ENCODE data around the gene PPP1R16B. TPM values are rescaled to one million over a fixed set of nuclear protein-coding genes. Genes with fewer than 3 reads are reported as not detected.

The PPP1R16B gene
- total RNA-seq, 1 donor from 2014 or later = 13.0 TPM

GRCh38 chr20:38915355-38915754, 109.9 kb downstream of the PPP1R16B start:
- H3K27me3 ChIP-seq (ENCODE audit: low read depth) = no peaks in the 10 kb centered on the region
- intact Hi-C loops (cut with DNase I) = no loop called here
- peaks cover 20% of the 10 kb centered on the region for H3K36me3 ChIP-seq
- DNase-seq = no peak
- no peaks in the 10 kb centered on the region for H3K9me3 ChIP-seq
- no peaks in the 10 kb centered on the region for H3K4me1 ChIP-seq
- no peak overlapping the region for H3K4me3 ChIP-seq
- TF ChIP-seq, protein P1, sequence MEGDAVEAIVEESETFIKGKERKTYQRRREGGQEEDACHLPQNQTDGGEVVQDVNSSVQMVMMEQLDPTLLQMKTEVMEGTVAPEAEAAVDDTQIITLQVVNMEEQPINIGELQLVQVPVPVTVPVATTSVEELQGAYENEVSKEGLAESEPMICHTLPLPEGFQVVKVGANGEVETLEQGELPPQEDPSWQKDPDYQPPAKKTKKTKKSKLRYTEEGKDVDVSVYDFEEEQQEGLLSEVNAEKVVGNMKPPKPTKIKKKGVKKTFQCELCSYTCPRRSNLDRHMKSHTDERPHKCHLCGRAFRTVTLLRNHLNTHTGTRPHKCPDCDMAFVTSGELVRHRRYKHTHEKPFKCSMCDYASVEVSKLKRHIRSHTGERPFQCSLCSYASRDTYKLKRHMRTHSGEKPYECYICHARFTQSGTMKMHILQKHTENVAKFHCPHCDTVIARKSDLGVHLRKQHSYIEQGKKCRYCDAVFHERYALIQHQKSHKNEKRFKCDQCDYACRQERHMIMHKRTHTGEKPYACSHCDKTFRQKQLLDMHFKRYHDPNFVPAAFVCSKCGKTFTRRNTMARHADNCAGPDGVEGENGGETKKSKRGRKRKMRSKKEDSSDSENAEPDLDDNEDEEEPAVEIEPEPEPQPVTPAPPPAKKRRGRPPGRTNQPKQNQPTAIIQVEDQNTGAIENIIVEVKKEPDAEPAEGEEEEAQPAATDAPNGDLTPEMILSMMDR (IDR thresholded peaks at IDR 0.05) = no peak
- no peak overlapping the region for H3K27ac ChIP-seq
- ATAC-seq = no peak

GRCh38 chr20:38917657-38918056, 112.2 kb downstream of the PPP1R16B start:
- TF ChIP-seq, protein P1 (IDR thresholded peaks at IDR 0.05) = no peak
- Histone ChIP-seq H3K4me3 (no peak overlapping the region), H3K36me3 (peaks cover 20% of the 10 kb centered on the region), H3K4me1 (no peaks in the 10 kb centered on the region), H3K27me3 (ENCODE audit: low read depth) (no peaks in the 10 kb centered on the region), H3K9me3 (no peaks in the 10 kb centered on the region), H3K27ac (no peak overlapping the region)
- intact Hi-C loops (cut with DNase I) = no loop called here
- DNase-seq (no peak), ATAC-seq (no peak)

DNA sequence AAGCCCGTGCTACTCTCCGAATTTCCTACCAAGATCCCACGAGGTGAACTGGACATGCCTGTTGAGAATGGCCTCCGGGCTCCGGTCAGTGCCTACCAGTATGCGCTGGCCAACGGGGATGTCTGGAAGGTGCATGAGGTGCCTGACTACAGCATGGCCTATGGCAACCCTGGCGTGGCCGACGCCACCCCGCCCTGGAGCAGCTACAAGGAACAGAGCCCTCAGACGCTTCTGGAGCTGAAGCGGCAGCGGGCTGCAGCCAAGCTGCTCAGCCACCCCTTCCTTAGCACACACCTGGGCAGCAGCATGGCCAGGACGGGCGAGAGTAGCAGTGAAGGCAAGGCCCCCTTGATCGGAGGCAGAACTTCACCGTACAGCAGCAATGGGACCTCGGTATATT, 112.7 kb downstream of the PPP1R16B start:
- TF ChIP-seq, protein P1 (IDR thresholded peaks at IDR 0.05) = no peak
- H3K9me3 ChIP-seq = no peaks in the 10 kb centered on the region
- no peaks in the 10 kb centered on the region for H3K4me1 ChIP-seq
- peaks cover 20% of the 10 kb centered on the region for H3K36me3 ChIP-seq
- H3K27ac ChIP-seq = no peak overlapping the region
- intact Hi-C loops (cut with DNase I) = no loop called here
- H3K27me3 ChIP-seq (ENCODE audit: low read depth) = no peaks in the 10 kb centered on the region
- no peak overlapping the region for H3K4me3 ChIP-seq
- ATAC-seq (no peak), DNase-seq (no peak)

DNA sequence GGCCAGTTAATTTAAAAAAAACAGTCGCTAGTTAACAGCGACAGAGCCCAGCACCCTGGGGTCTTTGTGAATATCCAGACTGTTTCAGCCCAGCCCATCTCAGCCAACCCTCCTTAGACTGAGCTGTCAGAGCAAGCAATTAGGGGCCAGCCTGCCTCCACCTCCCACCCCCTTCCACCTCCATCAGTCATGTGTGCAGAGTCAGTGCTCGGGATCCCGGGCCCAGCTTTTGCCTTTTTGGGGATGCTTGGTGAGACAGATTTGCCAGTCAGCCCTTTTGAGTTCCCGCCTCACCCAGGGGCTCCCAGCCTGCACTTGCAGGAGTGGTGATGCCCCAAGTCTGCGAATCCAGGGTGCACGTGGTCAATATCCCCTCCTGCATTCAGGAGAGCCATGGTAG, 114.2 kb downstream of the PPP1R16B start:
- Histone ChIP-seq H3K9me3 (no peaks in the 10 kb centered on the region), H3K4me1 (no peaks in the 10 kb centered on the region), H3K36me3 (peaks cover 20% of the 10 kb centered on the region), H3K4me3 (no peak overlapping the region), H3K27ac (no peak overlapping the region), H3K27me3 (ENCODE audit: low read depth) (no peaks in the 10 kb centered on the region)
- no peak for DNase-seq
- intact Hi-C loops (cut with DNase I) = no loop called here
- TF ChIP-seq, protein P1 (IDR thresholded peaks at IDR 0.05) = no peak
- no peak for ATAC-seq

DNA sequence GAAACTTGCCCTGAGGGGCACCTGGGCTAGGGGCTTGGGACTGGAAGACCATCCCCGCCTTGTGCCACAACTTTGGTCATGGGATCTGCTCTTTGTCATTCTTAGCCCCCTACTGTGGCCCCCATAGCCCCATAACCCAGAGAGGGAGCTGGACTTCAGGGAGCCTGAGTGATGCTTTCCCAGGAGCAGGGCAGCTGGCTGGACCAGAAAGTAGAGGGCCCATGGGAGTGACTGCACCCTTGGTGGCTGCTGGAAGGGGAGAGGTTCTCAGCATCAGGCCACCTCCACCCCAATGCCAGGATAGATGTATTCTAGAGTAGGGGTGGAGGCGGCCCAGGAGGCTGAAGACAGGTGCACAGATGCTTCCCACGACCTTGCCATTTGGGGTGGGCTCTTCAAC, 114.9 kb downstream of the PPP1R16B start:
- TF ChIP-seq, protein P1 (IDR thresholded peaks at IDR 0.05) = no peak

GRCh38 chr20:38920851-38921250, 115.4 kb downstream of the PPP1R16B start:
- H3K36me3 ChIP-seq = peaks cover 20% of the 10 kb centered on the region
- H3K27ac ChIP-seq = no peak overlapping the region
- no peak for DNase-seq
- no peak overlapping the region for H3K4me3 ChIP-seq
- H3K9me3 ChIP-seq = no peaks in the 10 kb centered on the region
- ATAC-seq = no peak
- intact Hi-C loops (cut with DNase I) = no loop called here
- H3K4me1 ChIP-seq = no peaks in the 10 kb centered on the region
- no peaks in the 10 kb centered on the region for H3K27me3 ChIP-seq (ENCODE audit: low read depth)
- TF ChIP-seq, protein P1 (IDR thresholded peaks at IDR 0.05) = no peak

More for the DNA sequence above, 114.9 kb downstream of the PPP1R16B start:
- intact Hi-C loops (cut with DNase I) = no loop called here
- Histone ChIP-seq H3K36me3 (peaks cover 20% of the 10 kb centered on the region), H3K9me3 (no peaks in the 10 kb centered on the region), H3K27ac (no peak overlapping the region), H3K4me3 (no peak overlapping the region), H3K4me1 (no peaks in the 10 kb centered on the region), H3K27me3 (ENCODE audit: low read depth) (no peaks in the 10 kb centered on the region)
- DNase-seq = no peak
- ATAC-seq = no peak
